ENCODE results near the gene HOXA7. TPM values are rescaled to one million over a fixed set of nuclear protein-coding genes. Genes with fewer than 3 reads are reported as not detected.

The HOXA7 gene
- total RNA-seq, 1 donor from 2014 or later = 17.9 TPM

- DNase-seq (ENCODE audit: low spot score in 2 of 2, unreplicated experiment in 2 of 2) = peak; percentile 83 to 96
- TF ChIP-seq CTCF (IDR thresholded peaks at IDR 0.05; ENCODE audit: unreplicated experiment) = peak; percentile 96
- no peaks in the 10 kb centered on the region for H3K27me3 Mint-ChIP-seq (ENCODE audit: low read depth)
Observed at GRCh38 chr7:27143023-27143949, 13.2 kb downstream of the HOXA7 start, which contains the start of gene HOXA5. Gene HOXA5, minus strand, starts transcription at chr7:27143681. Its CDS starts 74 bp downstream, at chr7:27143607.

GRCh38 chr7:27142580-27143022 is 13.9 kb downstream of the HOXA7 start:
- H3K4me1 Mint-ChIP-seq = peaks cover 67% of the 10 kb centered on the region
- peaks cover 49% of the 10 kb centered on the region for H3K36me3 Mint-ChIP-seq
- H3K4me3 Mint-ChIP-seq = peak overlapping the region; percentile 87
- DNase-seq (ENCODE audit: low spot score in 2 of 2, unreplicated experiment in 2 of 2) = no peak
- no peaks in the 10 kb centered on the region for H3K9me3 Mint-ChIP-seq
- TF ChIP-seq CTCF (IDR thresholded peaks at IDR 0.05; ENCODE audit: unreplicated experiment) = no peak
- H3K27me3 Mint-ChIP-seq (ENCODE audit: low read depth) = no peaks in the 10 kb centered on the region
- peak overlapping the region; percentile 100 for H3K27ac Mint-ChIP-seq

More at GRCh38 chr7:27143023-27143949, 13.2 kb downstream of the HOXA7 start, which contains the start of gene HOXA5:
- peak within 1 kb of the TSS; percentile 100 for H3K27ac Mint-ChIP-seq
- H3K4me3 Mint-ChIP-seq = peak within 1 kb of the TSS; percentile 87
- peaks cover 64% of the 10 kb centered on the region for H3K4me1 Mint-ChIP-seq
- H3K9me3 Mint-ChIP-seq = no peaks in the 10 kb centered on the region
- peaks cover 44% of the 10 kb centered on the region for H3K36me3 Mint-ChIP-seq

GRCh38 chr7:27141923-27142579 is 14.4 kb downstream of the HOXA7 start:
- H3K27ac Mint-ChIP-seq = peak overlapping the region; percentile 100
- H3K4me1 Mint-ChIP-seq = peaks cover 67% of the 10 kb centered on the region
- H3K4me3 Mint-ChIP-seq = peak overlapping the region; percentile 87
- H3K36me3 Mint-ChIP-seq = peaks cover 50% of the 10 kb centered on the region
- no peaks in the 10 kb centered on the region for H3K27me3 Mint-ChIP-seq (ENCODE audit: low read depth)
- peak in 1 of 2 experiments; percentile 59 for DNase-seq (ENCODE audit: low spot score in 2 of 2, unreplicated experiment in 2 of 2)
- no peaks in the 10 kb centered on the region for H3K9me3 Mint-ChIP-seq
- TF ChIP-seq CTCF (IDR thresholded peaks at IDR 0.05; ENCODE audit: unreplicated experiment) = peak; percentile 25

GRCh38 chr7:27141137-27141922 is 15.1 kb downstream of the HOXA7 start:
- peaks cover 67% of the 10 kb centered on the region for H3K4me1 Mint-ChIP-seq
- H3K9me3 Mint-ChIP-seq = no peaks in the 10 kb centered on the region
- TF ChIP-seq CTCF (IDR thresholded peaks at IDR 0.05; ENCODE audit: unreplicated experiment) = no peak
- DNase-seq (ENCODE audit: low spot score in 2 of 2, unreplicated experiment in 2 of 2) = peak in 1 of 2 experiments; percentile 37
- H3K27me3 Mint-ChIP-seq (ENCODE audit: low read depth) = no peaks in the 10 kb centered on the region
- peaks cover 48% of the 10 kb centered on the region for H3K36me3 Mint-ChIP-seq
- H3K27ac Mint-ChIP-seq = peak overlapping the region; percentile 100
- H3K4me3 Mint-ChIP-seq = peak overlapping the region; percentile 87
